ENCODE data around the gene TAF3.
"Not testable (repeated sequence)": the region's sequence is repeated elsewhere in the genome, so short reads cannot be mapped to it uniquely, and the experiment has no call there.

Gene TAF3

DNA sequence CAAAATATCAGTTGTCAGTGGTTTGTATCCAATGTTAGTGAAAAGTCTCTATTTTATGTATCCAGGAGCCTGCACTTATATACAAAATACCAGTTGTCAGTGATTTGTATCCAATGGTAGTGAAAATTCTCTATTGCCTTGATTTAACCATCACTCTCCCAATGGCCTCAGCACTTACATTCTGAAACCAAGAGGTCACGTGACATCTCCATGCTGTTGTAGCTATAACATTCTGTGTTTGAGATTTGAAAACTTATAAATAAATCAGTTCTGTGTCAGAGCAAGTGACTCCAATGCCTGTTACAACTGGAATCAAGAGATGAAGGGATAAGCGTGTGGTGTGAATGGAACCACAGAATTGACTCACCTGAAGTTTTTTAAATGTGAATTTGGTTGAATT is 205.5 kb downstream of the TAF3 start:
- no peak overlapping the region for H3K4me3 ChIP-seq (ENCODE audit: low read depth, low read length)
- TF ChIP-seq, protein P1, sequence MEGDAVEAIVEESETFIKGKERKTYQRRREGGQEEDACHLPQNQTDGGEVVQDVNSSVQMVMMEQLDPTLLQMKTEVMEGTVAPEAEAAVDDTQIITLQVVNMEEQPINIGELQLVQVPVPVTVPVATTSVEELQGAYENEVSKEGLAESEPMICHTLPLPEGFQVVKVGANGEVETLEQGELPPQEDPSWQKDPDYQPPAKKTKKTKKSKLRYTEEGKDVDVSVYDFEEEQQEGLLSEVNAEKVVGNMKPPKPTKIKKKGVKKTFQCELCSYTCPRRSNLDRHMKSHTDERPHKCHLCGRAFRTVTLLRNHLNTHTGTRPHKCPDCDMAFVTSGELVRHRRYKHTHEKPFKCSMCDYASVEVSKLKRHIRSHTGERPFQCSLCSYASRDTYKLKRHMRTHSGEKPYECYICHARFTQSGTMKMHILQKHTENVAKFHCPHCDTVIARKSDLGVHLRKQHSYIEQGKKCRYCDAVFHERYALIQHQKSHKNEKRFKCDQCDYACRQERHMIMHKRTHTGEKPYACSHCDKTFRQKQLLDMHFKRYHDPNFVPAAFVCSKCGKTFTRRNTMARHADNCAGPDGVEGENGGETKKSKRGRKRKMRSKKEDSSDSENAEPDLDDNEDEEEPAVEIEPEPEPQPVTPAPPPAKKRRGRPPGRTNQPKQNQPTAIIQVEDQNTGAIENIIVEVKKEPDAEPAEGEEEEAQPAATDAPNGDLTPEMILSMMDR (IDR thresholded peaks at IDR 0.05; ENCODE audit: low read depth, low read length), result no peak

DNA sequence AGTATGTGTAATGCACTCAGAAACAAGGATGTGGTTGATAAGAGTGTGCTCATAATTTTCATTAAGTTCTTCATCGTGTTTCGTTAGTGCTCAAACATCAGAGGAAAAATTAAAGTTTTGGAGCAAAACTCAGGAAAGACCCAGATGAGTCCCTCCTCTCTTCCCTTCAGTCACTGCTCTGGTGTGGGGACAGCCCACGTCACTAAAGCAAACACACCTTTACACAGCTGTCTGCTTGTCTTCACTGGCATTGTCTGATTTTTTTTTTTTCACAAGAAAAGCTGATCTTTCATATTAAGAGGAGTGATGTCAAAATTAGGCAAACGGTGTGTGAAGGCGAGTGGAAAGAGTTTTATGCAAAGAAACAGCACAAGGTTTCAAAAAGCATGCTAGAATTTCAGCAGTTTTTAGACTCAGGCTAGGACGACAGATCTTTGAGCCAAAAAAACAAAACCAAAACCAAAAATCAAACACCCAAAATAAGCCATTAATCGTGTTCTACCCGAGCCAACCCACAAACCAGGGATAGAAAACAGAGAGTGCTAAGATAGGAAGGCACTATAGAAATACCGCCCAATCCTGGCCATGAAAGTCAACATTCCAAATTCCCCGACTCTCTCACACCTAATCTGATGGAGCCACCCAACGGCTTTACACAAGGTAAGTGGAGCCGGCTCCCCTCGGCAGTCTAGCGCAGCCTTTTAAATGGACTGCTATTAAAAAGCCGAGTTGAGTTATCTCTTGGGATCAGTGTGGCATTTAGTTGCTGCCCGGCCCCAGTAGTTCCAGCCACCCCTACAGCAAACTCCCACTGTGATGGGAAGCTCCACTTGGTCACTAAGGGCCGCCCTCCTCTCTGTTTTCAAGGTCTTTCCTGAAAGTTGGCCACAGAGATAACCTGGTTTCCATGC is 208.3 kb downstream of the TAF3 start:
- H3K4me3 ChIP-seq (ENCODE audit: low read depth, low read length), result peak overlapping the region; percentile 37
- TF ChIP-seq, protein P1 (IDR thresholded peaks at IDR 0.05; ENCODE audit: low read depth, low read length), result no peak

DNA sequence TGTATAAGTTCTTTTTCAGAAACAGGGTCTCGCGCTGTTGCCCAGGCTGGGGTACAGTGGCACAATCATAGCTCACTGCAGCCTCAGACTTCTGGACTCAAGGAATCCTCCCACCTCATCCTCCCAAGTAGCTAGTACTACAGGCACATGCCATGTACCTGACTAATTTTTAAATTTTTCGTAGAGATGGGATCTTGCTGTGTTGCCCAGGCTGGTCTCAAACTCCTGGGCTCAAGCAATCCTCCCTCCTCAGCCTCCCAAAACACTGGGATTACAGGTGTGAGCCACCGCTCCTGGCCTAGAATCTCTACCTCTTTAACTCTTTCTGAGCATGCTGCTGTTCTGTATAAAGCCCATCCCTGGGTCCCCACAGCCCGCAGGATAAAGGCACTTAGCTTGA is 212.9 kb downstream of the TAF3 start:
- H3K4me3 ChIP-seq (ENCODE audit: low read depth, low read length), result not testable (repeated sequence)

DNA sequence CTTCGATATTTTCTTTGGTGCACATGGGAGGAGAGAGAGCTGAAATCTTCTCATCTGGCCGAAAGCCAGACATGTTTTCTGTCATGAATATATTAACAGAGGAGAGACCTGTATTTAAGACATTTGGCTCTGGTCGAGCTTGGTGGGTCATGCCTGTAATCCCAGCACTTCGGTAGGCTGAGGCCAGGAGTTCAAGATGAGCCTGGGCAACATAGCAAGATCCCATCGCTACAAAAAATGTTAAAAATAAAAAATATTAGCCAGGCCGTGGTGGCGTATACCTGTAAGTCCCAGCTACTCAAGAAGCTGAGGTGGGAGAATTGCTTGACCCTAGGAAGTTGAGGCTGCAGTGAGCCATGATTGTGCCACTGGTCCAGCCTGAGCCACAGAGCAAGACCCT is 214.3 kb downstream of the TAF3 start:
- TF ChIP-seq, protein P1 (IDR thresholded peaks at IDR 0.05; ENCODE audit: low read depth, low read length), result no peak
- H3K4me3 ChIP-seq (ENCODE audit: low read depth, low read length), result no peak overlapping the region

DNA sequence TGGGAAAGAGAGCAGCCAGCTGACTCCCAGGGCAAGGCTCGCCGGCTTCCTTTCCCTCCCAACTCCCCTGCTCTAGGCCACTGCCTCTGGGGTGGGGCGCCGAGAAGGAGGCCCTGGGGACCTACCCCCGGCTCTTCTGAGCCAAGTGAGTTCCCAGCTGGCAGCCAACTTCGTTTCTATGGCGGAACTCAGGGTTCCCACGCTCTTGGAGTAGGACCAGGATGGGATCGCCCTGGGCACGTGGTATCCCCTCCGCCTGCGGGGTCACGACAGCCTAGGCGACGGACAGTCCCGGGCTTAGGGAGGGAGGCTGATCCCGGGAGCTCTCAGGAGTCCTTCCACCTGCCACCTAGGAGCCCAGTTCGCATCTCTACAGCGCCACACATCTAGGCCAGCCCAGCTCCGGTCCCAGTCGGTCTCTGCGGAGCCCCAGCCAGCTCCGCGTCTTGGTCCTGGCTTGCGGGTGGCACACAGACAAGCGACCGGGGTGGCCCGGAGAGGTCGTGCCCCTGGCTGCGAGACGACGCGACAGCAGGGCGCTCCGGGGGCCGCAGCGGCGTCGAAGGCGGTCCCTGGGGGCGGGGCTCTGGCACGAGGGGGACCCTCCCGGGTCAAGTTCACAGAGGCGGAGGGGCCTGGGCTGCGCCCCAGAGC is 215.6 kb downstream of the TAF3 start:
- no peak overlapping the region for H3K4me3 ChIP-seq (ENCODE audit: low read depth, low read length)
- TF ChIP-seq, protein P1 (IDR thresholded peaks at IDR 0.05; ENCODE audit: low read depth, low read length), result no peak

DNA sequence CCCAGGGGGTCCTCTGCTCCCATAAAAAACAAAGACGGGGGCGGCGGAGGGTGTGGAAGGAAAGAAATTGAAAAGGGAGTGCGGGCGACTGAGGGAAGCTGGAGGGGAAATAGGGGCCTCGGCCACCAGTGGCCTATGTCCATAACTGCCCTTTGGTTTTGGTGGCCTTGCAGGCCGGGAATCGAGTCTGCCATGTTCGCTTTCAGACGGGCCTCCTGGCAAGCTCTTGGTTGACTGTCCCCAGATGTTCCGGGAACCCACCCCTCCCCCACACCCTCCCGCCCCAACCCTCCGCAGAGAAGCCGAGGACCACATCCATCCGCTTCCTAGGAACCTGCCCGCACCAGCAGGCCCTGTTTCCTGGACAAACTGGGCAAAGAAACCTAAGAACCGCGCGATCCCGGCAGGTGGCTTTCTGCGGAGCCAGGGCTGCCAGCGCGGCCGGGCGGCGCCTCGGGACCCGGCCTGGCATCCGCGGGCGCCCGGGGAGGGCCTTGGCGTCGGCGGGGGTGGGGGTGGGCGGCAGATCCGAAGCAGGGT is 216.2 kb downstream of the TAF3 start:
- H3K4me3 ChIP-seq (ENCODE audit: low read depth, low read length), result no peak overlapping the region
- TF ChIP-seq, protein P1 (IDR thresholded peaks at IDR 0.05; ENCODE audit: low read depth, low read length), result no peak

DNA sequence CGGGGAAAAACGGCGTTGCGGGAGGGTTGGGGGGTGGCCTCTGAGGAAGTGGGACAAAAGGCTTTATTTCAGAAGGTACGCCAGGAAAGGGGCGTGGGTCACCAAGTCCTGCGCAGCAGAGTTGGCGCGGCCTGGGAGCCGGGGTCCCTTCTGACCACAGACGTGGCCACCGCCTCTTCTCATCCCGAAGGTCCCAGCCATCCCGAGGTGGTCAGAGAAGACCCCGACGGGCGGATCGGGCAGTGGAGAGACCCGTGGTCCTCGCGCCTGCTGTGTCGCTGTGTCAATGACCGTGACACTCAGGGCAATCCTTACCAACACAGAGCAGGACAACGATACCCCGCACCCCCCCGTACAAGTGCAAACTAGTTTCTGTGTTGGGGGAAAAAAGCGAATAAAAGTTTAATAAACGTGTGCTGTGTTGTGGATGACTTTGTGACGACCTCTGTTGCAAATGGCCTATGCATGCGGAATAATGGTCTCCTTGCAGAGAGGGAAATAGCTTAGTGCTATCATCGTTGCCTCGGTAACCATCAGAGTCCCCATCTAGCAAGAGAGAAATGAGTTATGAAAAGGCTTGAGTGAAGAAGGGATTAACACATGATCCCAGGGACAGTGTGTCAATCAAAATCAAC is 216.8 kb downstream of the TAF3 start:
- TF ChIP-seq, protein P1 (IDR thresholded peaks at IDR 0.05; ENCODE audit: low read depth, low read length), result no peak
- no peak overlapping the region for H3K4me3 ChIP-seq (ENCODE audit: low read depth, low read length)
